Epithelial cell of proximal tubule (primary cell): ENCODE measurements around the gene UBASH3A. TPM values are rescaled to one million over a fixed set of nuclear protein-coding genes. Genes with fewer than 3 reads are reported as not detected.
"Not testable (repeated sequence)": the region's sequence is repeated elsewhere in the genome, so short reads cannot be mapped to it uniquely, and the experiment has no call there.

Source experiments
- DNase-seq: peaks from one replicate; pipeline ENCODE4 v3.0.0-alpha.2; 2011; ENCODE audit warnings: low read depth
- H3K4me3 ChIP-seq: 2 replicates; pipeline ENCODE4 v1.5.1; 2011; ENCODE audit warnings: low read depth, mild to moderate bottlenecking, low read length
- CTCF ChIP-seq: conservative IDR thresholded peaks from 2 replicates; pipeline ENCODE4 v1.5.1; 2012; ENCODE audit warnings: low read depth, mild to moderate bottlenecking, low read length
- total RNA-seq: library from RNA; depleted of rRNA; stranded (reverse); fragments of >200 nt; gene quantifications from 2 replicates; pipeline ENCODE4 v1.2.3, GENCODE V29; 2015

Gene UBASH3A
- total RNA-seq, 1 donor from 2014 or later = not detected

- no peak overlapping the region for H3K4me3 ChIP-seq
- no peak for DNase-seq
- TF ChIP-seq CTCF = no peak
Measured at GRCh38 chr21:42401820-42402251, 1.9 kb upstream of the UBASH3A start.

DNA sequence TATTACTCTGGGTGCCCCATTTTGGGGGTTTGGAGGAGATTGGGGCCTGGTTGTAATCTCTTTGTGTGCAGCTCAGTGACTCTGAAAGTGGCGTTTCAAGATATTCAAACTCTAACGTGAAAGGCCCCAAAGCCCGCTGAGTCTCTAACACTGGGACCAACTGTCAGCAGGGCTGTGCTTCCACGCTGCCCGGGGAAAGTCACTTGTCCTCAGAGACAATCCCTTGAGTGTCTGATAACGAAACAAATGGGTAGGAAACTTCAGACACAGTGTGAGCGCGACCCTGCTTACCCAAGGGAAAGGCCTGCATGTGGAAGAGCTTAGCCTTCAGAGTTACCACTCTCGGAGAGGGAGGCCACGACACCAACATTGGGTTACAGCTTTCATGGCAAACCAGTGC lies 837 bp downstream of the UBASH3A start:
- TF ChIP-seq CTCF = no peak
- DNase-seq = no peak
- no peak overlapping the region for H3K4me3 ChIP-seq

DNA sequence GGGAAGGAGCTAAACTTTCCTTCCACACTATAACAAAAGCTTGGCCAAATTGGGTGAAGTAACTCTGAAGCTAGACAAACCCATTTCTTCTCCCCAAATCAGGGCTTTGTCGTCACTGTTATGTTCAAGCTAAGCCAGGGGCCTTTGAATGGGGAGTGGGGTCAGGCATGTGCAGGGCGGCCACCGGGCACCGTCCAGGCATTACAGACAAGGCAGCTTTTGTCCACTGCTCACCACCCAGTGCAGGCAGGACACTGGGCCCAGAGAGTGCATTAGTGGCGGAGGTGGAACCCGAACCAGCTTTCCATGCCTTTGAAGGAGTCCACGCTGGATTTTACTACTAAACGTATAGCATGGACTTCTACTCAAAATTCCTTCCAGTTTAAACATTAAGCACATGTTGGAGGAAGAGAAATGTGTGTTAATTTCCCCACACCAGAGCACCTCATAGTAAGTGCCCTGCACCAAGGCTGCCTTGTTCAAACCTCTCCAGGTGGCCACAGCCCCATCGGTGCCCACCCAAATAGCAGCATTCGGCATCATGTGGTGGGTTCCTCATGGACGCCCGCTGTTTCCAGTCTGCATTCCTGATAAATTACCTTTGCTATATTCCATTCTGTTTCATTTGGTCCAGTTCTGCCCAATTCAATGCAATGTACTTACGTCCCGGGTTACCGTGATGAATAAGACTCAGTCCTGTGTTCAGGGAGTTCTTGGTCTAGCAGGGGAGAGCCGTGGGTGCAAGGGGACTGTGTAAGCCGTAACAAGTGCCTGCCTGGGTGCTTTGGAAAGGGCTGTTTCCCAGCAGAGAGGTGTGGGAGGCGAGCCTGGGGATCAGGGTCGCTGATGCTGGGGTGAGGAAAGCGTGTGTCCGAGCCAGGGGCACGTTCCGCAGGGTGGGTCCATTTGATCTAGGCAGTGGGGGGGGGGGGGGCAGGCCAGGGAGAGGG lies 1.6 kb downstream of the UBASH3A start:
- DNase-seq = no peak
- no peak overlapping the region for H3K4me3 ChIP-seq
- no peak for TF ChIP-seq CTCF

DNA sequence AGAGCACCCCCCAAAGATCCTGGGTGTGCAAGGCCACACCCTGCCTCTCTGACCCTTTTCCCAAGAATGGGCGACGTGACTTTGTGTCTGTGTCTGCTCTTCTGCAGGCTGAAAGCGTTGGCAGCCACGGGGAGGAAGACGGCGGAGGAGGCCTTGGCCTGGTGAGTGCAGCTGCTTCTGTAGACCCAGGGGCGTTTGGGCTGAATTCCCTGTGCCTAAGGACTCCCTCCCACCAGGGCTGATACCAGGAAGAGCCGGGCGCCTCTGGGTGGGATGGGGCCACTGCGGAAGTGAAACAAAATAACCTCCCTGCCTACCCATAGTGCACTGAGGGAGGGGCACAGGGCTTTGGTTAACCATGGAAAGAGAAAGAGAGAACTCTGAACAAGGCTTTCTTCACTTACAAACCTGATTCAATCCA lies 2.5 kb downstream of the UBASH3A start:
- DNase-seq = no peak
- no peak overlapping the region for H3K4me3 ChIP-seq
- no peak for TF ChIP-seq CTCF

DNA sequence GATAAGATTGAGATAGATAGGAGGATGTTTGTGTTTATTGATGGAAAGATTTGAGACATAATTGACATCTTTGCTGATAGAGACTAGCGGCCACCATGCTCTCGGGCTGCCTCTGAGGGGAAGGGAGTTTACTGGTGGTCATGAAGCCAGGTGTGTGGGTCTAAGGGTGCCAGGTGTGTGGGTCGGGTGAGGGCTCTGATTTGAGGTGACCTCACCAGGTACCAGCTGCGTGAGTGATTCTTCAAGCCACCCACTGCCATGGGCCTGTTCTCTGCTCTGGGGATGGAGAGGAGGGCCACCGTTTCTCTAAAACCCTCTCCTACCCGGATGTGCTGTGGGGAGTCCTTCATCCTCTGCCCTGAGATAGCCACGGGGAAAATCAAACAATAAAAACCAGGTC lies 3.2 kb downstream of the UBASH3A start:
- TF ChIP-seq CTCF = no peak
- DNase-seq = no peak
- no peak overlapping the region for H3K4me3 ChIP-seq

- no peak for TF ChIP-seq CTCF
- H3K4me3 ChIP-seq = no peak overlapping the region
- no peak for DNase-seq
Measured at GRCh38 chr21:42407476-42407875, 3.8 kb downstream of the UBASH3A start.

GRCh38 chr21:42408718-42409117 lies 5.0 kb downstream of the UBASH3A start:
- not testable (repeated sequence) for H3K4me3 ChIP-seq, DNase-seq
